Measurements from ENCODE around the gene DLGAP3. TPM values are rescaled to one million over a fixed set of nuclear protein-coding genes. Genes with fewer than 3 reads are reported as not detected.

The DLGAP3 gene
- total RNA-seq, 1 donor from 2014 or later = 0.26 TPM

GRCh38 chr1:34905098-34905459 is 24.4 kb downstream of the DLGAP3 start:
- no peak for DNase-seq (ENCODE audit: low spot score)

- no peak for DNase-seq (ENCODE audit: low spot score)
These were observed 25.0 kb downstream of the DLGAP3 start for GRCh38 chr1:34904236-34905097.

- DNase-seq (ENCODE audit: low spot score) = peak; percentile 29
These were observed 27.5 kb downstream of the DLGAP3 start for GRCh38 chr1:34901919-34902318.

GRCh38 chr1:34900775-34901502 is 28.5 kb downstream of the DLGAP3 start:
- no peak for DNase-seq (ENCODE audit: low spot score)

GRCh38 chr1:34899906-34900305 is 29.5 kb downstream of the DLGAP3 start:
- no peak for DNase-seq (ENCODE audit: low spot score)

- no peak for DNase-seq (ENCODE audit: low spot score)
These were observed 30.0 kb downstream of the DLGAP3 start for GRCh38 chr1:34899471-34899870.

GRCh38 chr1:34898330-34898761 is 31.1 kb downstream of the DLGAP3 start:
- peak; percentile 14 for DNase-seq (ENCODE audit: low spot score)

- DNase-seq (ENCODE audit: low spot score) = no peak
These were observed 32.8 kb downstream of the DLGAP3 start for GRCh38 chr1:34896612-34897011.

GRCh38 chr1:34889705-34890104 is 39.7 kb downstream of the DLGAP3 start:
- no peak for DNase-seq (ENCODE audit: low spot score)

GRCh38 chr1:34887593-34887992 is 41.9 kb downstream of the DLGAP3 start:
- peak; percentile 25 for DNase-seq (ENCODE audit: low spot score)

GRCh38 chr1:34885405-34886247 is 43.8 kb downstream of the DLGAP3 start:
- peak; percentile 48 for DNase-seq (ENCODE audit: low spot score)

GRCh38 chr1:34884961-34885360 is 44.5 kb downstream of the DLGAP3 start:
- DNase-seq (ENCODE audit: low spot score) = peak; percentile 42

- DNase-seq (ENCODE audit: low spot score) = peak; percentile 20
These were observed 44.9 kb downstream of the DLGAP3 start for GRCh38 chr1:34884536-34884935.

GRCh38 chr1:34879230-34879629 is 50.2 kb downstream of the DLGAP3 start:
- peak; percentile 10 for DNase-seq (ENCODE audit: low spot score)

GRCh38 chr1:34876406-34876805 is 53.0 kb downstream of the DLGAP3 start:
- peak; percentile 23 for DNase-seq (ENCODE audit: low spot score)

GRCh38 chr1:34874296-34874952 is 55.0 kb downstream of the DLGAP3 start:
- peak; percentile 5 for DNase-seq (ENCODE audit: low spot score)

- peak; percentile 5 for DNase-seq (ENCODE audit: low spot score)
These were observed 57.3 kb downstream of the DLGAP3 start for GRCh38 chr1:34872133-34872503.

GRCh38 chr1:34871443-34872132 is 57.9 kb downstream of the DLGAP3 start:
- peak; percentile 32 for DNase-seq (ENCODE audit: low spot score)

- DNase-seq (ENCODE audit: low spot score) = no peak
These were observed 59.1 kb downstream of the DLGAP3 start for GRCh38 chr1:34870395-34870794.

- no peak for DNase-seq (ENCODE audit: low spot score)
These were observed 59.7 kb downstream of the DLGAP3 start for GRCh38 chr1:34869760-34870159.
